ENCODE data around the gene EMP2.
"Not testable (repeated sequence)": the region's sequence is repeated elsewhere in the genome, so short reads cannot be mapped to it uniquely, and the experiment has no call there.

EMP2 gene

DNA sequence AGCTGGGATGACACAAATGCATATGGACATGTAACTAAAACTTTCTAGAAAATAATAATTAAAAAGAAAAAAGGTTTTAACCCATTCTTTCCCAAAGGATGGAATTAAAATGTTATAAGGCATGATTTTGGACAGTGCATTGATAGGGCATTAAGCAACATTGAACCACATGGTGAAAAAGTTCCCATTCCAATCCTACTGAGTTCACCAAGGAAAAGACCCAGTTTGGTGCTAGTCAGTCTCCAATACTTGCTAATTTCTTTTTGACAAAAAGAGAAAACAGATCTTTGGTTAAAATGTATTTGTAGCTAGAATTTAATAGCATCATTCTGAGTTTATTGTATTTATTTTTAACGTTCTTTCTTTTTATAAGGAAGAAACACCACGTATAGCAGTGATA is 28.1 kb downstream of the EMP2 start:
- no peak for DNase-seq (ENCODE audit: low spot score)

GRCh38 chr16:10551881-10552280 is 28.5 kb downstream of the EMP2 start:
- DNase-seq (ENCODE audit: low spot score), result no peak

DNA sequence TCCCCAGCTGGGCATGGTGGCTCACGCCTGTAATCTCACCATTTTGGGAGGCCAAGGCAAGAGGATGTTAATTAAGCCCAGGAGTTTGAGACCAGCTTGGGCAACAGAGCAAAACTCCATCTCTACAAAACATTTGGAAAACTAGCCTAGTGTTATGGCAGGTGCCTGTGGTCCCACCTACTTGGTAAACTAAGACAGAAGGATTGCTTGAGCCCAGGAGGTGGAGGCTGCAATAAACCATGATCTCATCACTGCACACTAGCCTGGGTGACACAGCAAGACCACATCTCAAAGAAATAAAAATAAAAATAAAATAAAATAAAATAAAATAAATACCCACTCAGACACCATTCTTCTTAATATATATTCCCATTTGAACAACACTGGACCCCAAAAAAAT is 32.0 kb downstream of the EMP2 start:
- DNase-seq (ENCODE audit: low spot score), result no peak

- DNase-seq (ENCODE audit: low spot score), result no peak
Measured at GRCh38 chr16:10547708-10548107, 32.7 kb downstream of the EMP2 start.

DNA sequence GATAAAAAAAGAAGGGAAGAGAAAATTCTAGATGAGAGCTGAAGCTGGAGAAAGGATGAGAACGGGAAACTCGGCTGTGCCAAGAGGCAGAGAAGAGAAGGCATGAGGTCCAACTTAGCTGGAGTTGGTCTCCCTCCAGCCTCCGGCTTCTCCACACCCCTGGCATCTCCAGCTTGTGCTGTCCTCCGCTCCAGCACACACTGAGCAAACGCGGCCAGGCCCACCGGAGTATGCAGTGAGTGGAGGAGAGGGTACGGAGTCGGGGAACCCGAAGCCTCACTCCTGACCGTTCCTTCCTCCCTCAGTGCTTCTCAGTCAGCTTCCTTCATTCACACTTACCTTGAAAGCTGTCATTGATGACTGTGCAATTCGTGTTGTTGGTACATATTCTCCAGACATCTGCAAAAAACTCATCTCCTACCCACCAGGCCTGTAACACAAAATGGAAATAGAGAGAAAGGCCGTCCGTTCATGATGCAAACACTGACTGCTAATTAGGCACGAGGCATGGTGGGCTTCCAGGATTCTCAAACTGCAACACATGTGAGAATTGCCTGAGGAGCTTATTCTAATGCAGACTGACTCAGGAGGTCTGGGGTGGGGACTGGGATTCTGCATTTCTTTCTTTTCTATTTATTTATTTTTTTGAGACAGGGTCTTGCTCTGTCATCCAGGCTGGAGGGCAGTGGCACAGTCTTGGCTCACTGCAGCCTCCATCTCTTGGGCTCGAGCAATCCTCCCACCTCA is 37.0 kb downstream of the EMP2 start:
- no peak for DNase-seq (ENCODE audit: low spot score)

- no peak for DNase-seq (ENCODE audit: low spot score)
Measured at GRCh38 chr16:10541366-10541765, 39.0 kb downstream of the EMP2 start.

GRCh38 chr16:10539793-10540192 is 40.6 kb downstream of the EMP2 start:
- DNase-seq (ENCODE audit: low spot score), result no peak

- DNase-seq (ENCODE audit: low spot score), result no peak
Measured at GRCh38 chr16:10539236-10539635, 41.2 kb downstream of the EMP2 start.

DNA sequence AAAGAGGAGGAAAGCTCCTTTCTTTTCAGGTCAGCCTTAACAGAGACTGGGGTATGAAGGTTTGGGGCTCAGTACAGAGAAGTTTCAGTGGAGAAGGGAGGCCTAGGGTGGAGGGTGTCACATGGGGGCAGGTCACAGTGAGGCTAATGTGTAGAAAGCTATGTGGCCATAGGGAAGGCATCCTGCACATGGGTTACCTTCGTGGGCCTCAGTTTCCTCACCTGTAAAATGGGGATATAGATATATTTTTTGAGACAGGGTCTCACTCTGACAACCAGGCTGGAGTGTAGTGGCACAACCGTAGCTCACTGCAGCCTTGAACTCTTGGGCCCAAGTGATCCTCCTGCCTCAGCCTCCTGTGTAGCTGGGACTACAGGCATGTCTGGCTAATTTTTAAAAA is 41.8 kb downstream of the EMP2 start:
- DNase-seq (ENCODE audit: low spot score), result no peak

DNA sequence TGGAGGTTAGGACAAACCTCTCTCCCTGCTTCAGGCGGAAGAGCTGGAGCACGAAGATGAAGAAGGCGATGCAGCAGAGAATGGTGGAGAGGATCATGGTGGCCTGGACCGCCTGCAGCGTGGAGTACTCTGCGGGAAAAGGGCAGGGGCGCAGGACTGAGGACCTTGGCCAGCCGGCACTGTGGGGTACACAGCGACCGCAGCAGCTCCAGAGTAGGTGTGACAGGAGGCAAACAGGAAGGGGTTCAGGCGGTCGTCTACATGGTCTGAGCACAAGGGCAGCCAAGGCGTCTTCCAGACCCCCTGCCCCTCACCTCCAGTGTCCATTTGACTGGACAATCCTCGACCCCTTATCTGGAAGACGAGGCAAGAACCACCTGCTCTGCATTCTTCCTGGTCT is 42.5 kb downstream of the EMP2 start:
- DNase-seq (ENCODE audit: low spot score), result no peak

GRCh38 chr16:10536814-10537389 is 43.5 kb downstream of the EMP2 start:
- DNase-seq (ENCODE audit: low spot score), result no peak

- DNase-seq (ENCODE audit: low spot score), result not testable (repeated sequence)
Measured at GRCh38 chr16:10536328-10536727, 44.1 kb downstream of the EMP2 start.

GRCh38 chr16:10535461-10535860 is 44.9 kb downstream of the EMP2 start:
- no peak for DNase-seq (ENCODE audit: low spot score)

DNA sequence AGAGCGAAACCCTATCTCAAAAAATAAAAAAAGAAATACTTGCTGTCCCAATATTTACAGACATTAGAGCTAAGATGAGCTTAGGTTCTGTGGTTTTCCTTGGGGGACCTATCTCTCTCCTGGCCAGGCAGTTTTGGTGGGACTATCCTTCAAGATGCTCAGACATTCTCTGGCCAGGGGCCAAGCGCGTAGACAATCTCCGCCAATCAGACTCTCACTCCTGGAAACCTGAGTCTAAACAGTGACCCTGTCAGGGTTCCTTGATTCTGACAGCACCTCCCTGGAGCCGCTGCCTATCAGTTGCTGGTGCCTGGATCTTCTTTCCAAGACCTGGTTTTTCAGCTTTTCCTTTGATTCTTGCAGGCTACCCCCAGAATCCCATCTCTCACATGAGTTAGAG is 45.6 kb downstream of the EMP2 start:
- DNase-seq (ENCODE audit: low spot score), result no peak

GRCh38 chr16:10533612-10534011 is 46.8 kb downstream of the EMP2 start:
- not testable (repeated sequence) for DNase-seq (ENCODE audit: low spot score)

GRCh38 chr16:10531582-10531981 is 48.8 kb downstream of the EMP2 start:
- DNase-seq (ENCODE audit: low spot score), result no peak

- no peak for DNase-seq (ENCODE audit: low spot score)
Measured at GRCh38 chr16:10530685-10531084, 49.7 kb downstream of the EMP2 start.

- DNase-seq (ENCODE audit: low spot score), result no peak
Measured at GRCh38 chr16:10529895-10530669, 50.3 kb downstream of the EMP2 start.

- DNase-seq (ENCODE audit: low spot score), result no peak
Measured at GRCh38 chr16:10528635-10529034, 51.8 kb downstream of the EMP2 start.

DNA sequence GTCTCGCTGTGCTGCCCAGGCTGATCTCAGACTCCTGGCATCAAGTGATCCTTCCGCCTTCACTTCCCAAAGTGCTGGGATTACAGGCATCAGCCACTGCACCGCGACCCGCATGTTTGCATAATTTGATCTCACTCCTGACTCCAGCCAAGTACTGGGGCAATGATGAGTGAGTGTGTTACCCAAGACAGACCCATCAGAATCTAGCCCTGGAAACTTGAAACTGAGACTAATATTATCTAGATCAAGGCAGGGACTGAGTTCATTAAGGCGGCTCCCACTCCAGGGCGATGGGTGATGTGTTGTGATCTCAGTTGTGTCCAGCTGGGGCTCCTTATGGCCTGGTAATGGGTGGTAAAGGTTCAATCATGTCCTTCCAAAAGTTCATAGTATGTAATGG is 53.4 kb downstream of the EMP2 start:
- no peak for DNase-seq (ENCODE audit: low spot score)

DNA sequence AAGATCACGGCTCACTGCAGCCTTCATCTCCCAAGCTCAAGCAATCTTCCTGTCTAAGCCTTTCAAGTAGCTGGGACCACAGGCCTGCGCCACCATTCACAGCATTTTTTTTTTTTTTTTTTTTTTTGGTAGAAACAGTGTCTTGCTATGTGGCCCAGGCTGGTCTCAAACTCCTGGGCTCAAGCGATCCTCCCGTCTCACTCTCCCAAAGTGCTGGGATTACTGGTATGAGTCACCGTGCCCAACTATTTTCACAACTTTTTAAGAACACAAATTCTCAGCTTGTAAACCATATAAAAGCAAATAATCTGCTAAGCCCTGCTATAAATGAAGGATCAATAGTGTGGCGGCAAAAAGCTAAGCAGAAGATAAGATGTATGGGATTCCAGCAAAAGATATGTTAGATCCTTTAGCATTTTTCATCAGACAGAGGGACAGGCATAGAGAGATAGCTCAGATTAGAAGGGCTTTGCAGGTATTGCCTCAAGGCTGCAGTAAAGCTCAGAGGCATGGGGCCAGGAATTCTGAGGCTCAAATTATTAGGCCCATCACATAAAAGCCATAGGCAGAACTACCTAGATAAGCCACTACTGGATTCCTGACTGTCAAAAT is 55.1 kb downstream of the EMP2 start:
- DNase-seq (ENCODE audit: low spot score), result no peak

GRCh38 chr16:10522966-10523365 is 57.4 kb downstream of the EMP2 start:
- DNase-seq (ENCODE audit: low spot score), result no peak

Measured in left forelimb (tissue), 1 donor.